ENCODE measurements around the gene ST7L.

Gene ST7L

GRCh38 chr1:112619518-112620376 lies 806 bp upstream of the ST7L start, which contains the start of gene CAPZA1:
CAPZA1 (plus strand) TSS chr1:112619832; CDS start chr1:112619845, 13 bp downstream.
- peak; percentile 96 for ATAC-seq
- peak; percentile 57; the same call in 1 of the 2 replicates for TF ChIP-seq TSHZ2 (CRISPR knock-in tag; IDR thresholded peaks at IDR 0.05)
- no peak for TF ChIP-seq ISL1 (CRISPR knock-in tag; IDR thresholded peaks at IDR 0.05)
- no peak for TF ChIP-seq POU6F1 (CRISPR knock-in tag; IDR thresholded peaks at IDR 0.05; ENCODE audit: borderline replicate concordance, low read depth)
- no peak for TF ChIP-seq CSRNP3 (CRISPR knock-in tag; IDR thresholded peaks at IDR 0.05)
- no peak for TF ChIP-seq BACH2 (CRISPR knock-in tag; IDR thresholded peaks at IDR 0.05; ENCODE audit: borderline replicate concordance)
- no peak for TF ChIP-seq SNAI2 (CRISPR knock-in tag; IDR thresholded peaks at IDR 0.05)
- TF ChIP-seq ZNF565 (CRISPR knock-in tag; conservative IDR thresholded peaks at IDR 0.05; ENCODE audit: low read depth), result no peak
- 0 out of 2 replicates have a peak, but pooled peaks have one; percentile 29 for TF ChIP-seq CSDC2 (CRISPR knock-in tag; IDR thresholded peaks at IDR 0.05)

GRCh38 chr1:112618114-112618720 lies 724 bp downstream of the ST7L start:
- peak; percentile 43; the same call in 2 of the 3 replicates for ATAC-seq
- TF ChIP-seq CREB5 (CRISPR knock-in tag; IDR thresholded peaks at IDR 0.05; ENCODE audit: low read depth) (no peak), OSR1 (CRISPR knock-in tag; IDR thresholded peaks at IDR 0.05) (no peak), ARNTL (CRISPR knock-in tag; IDR thresholded peaks at IDR 0.05; ENCODE audit: borderline replicate concordance, low read depth) (no peak), RARB (CRISPR knock-in tag; IDR thresholded peaks at IDR 0.05) (no peak), ISL1 (CRISPR knock-in tag; IDR thresholded peaks at IDR 0.05) (no peak), PPARA (CRISPR knock-in tag; IDR thresholded peaks at IDR 0.05; ENCODE audit: borderline replicate concordance) (no peak), BACH2 (CRISPR knock-in tag; IDR thresholded peaks at IDR 0.05; ENCODE audit: borderline replicate concordance) (no peak), CSDC2 (CRISPR knock-in tag; IDR thresholded peaks at IDR 0.05) (no peak), TSHZ2 (CRISPR knock-in tag; IDR thresholded peaks at IDR 0.05) (no peak), ZNF70 (CRISPR knock-in tag; IDR thresholded peaks at IDR 0.05) (no peak), ZNF565 (CRISPR knock-in tag; conservative IDR thresholded peaks at IDR 0.05; ENCODE audit: low read depth) (no peak), GLIS3 (CRISPR knock-in tag; IDR thresholded peaks at IDR 0.05) (no peak), CSRNP3 (CRISPR knock-in tag; IDR thresholded peaks at IDR 0.05) (no peak), ESRRG (CRISPR knock-in tag; IDR thresholded peaks at IDR 0.05) (no peak), TOX (CRISPR knock-in tag; IDR thresholded peaks at IDR 0.05; ENCODE audit: borderline replicate concordance) (no peak), ZNF8 (CRISPR knock-in tag; IDR thresholded peaks at IDR 0.05) (no peak), ZC3H10 (CRISPR knock-in tag; IDR thresholded peaks at IDR 0.05) (no peak), ZFP3 (CRISPR knock-in tag; IDR thresholded peaks at IDR 0.05) (no peak)

Measured in SK-N-SH treated with all-trans-retinoic acid at 6 μM for 48 hours (cell line).